Stimulated activated CD4-positive, alpha-beta T cell treated with anti-CD3 and anti-CD28 coated beads, Interleukin-1b, Interleukin-23, amount 100 ng/mL, for 24 hours (primary cell): ENCODE results near the gene TTC4.

Experiments
- DNase-seq, 4 experiments: peaks; one replicate each; pipeline ENCODE4 v3.0.0-alpha.2; 2020; ENCODE audit warnings: low read depth in 4 of 4, low spot score in 1 of 4

TTC4 gene

DNA sequence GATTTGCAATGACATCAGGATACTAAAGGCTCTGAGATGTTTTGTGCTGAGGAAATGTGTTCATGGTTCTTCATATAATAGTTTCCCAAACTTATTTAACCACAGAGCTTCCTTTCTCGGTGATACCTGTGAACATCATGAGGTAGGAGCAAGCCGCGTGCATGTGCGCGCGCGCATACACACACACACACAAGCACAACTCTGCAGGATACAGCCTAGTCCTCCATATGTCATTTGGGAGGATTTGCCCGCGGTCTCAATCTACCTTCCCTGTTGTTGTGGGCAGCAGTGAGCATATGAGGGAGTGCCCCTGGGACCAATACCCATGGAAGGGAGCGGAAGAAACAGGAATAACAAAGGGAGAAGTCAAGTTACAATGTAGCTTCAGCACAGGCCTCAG is 12.2 kb upstream of the TTC4 start:
- no peak for DNase-seq

DNA sequence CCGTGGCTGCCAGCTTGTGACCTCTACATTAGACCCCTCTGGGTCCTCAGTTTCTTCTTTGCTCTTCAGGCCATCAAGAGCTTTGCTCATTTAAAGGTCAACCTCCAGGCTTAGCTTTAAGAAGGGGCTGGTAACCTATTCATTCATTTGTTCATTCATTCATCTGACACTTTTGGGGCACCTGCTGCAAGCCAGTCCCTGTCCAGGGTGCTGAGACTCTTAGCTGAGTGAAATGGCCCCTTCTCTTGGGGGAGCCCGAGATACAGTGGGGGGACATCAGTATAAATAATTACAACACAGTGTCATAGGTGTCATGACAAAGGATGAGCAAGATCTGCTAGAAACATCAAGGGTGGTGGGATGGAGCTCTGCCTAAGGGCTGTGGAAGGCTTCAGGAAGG is 10.5 kb upstream of the TTC4 start:
- DNase-seq = no peak

DNA sequence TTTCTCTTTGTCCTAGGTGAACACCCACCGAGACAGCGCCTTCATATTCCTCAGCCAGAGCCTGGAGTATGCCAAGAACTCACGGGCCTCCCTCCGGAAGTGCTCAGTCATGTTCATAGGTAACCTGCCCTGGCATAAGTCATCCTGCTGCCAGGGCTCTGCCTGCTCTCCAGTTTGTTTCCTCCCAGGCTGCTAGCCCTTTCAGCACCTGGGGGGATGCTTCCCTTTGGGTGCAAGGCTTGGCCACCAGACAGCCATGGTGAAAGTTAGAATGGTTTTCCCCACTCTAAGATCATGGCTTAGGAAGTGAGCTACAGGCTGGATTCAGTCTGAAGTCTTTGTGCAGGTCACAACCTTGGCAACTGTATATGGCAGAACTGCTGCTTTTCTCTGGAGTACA is 9.2 kb upstream of the TTC4 start:
- DNase-seq = no peak

- no peak for DNase-seq
These were observed 7.3 kb upstream of the TTC4 start for GRCh38 chr1:54708385-54708784.

DNA sequence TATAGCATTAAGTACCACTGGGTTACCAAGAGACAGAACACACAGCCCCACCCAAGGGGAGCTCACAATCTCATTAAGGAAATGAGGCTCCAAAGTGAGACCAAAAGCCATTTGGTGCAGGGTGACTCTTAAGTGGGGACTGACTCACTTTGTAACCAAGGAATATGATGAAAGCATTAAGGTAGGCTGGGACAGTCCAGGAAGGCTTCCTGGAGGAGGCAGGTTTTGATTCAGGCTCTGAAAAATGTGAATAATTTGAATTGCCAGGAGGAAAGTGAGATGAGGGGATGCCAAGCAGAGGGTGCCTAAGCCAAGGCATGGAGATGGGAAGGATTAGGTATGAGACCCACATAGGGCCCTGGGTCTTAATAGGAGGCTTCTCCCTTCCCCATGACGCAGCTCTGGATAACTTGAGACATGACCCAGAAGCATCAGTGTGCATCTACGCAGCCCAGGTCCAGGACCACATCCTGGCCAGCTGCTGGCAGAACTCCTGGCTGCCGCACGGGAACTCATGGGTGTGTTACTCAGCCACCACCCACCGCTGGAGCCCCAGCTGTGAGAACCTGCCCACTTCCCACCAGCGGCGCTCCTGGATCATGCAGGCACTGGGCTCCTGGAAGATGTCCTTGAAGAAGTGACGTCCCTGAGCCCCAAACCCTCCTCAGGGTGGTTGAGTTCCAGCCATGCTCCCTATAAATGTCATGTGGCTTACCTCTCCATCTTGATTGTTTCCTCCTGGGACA is 5.9 kb upstream of the TTC4 start:
- DNase-seq = no peak

- DNase-seq = no peak
These were observed 5.2 kb upstream of the TTC4 start for GRCh38 chr1:54710434-54710833.

DNA sequence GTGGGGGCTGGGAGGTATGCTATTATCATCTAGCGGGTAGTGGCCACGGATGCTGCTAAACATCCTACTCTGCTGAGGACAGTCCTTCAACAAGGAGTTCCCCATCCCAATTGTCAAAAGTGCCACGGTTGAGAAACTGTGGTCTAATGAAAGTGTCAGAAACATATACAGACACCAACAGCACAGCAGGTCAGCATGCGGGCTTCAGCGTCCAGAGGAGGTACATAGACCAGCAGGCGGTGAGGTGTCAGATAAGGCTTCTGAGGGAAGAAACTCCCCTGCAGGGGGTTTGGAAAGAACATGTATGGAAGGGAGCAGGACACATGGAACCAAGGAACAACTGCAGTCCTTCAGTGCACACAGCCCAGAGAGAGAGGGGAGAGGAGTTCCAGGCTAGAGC is 4.8 kb upstream of the TTC4 start:
- DNase-seq = no peak

GRCh38 chr1:54711536-54711935 is 4.1 kb upstream of the TTC4 start:
- no peak for DNase-seq

GRCh38 chr1:54714881-54715492 is 674 bp upstream of the TTC4 start:
- DNase-seq = no peak

DNA sequence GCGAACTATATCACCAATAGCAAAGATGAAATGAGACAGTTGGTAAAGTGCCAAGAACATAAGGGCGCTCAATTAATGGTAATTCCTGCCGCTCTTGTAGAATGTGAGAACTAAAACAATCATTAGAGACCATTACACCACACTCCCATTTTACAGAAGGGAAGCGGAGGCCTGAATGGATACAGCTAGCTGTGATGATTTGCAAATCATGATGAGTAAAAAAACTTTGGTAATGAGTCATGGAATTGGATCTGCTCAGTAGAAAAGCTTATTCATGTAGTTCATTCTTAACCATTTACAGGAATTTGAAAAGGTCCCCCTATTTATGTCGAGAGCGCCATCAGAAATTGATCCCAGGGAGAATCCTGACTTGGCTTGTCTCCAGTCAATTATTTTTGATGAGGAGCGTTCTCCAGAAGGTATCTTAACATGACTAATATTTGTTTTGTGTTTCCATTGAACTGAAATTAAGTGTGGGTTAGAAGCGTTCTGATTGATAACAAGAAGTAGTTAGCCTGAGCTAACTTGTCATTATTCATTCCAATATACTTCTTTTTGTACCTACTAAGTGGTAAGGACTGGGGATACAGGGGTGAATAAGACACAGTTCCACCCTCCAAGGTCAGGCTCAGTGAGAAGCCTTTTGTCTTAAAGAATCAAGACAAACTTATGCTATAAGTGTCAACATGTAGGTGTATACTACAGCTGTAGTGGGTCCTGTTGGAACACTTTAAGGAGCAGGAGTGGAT is 812 bp downstream of the TTC4 start:
- DNase-seq = no peak

DNA sequence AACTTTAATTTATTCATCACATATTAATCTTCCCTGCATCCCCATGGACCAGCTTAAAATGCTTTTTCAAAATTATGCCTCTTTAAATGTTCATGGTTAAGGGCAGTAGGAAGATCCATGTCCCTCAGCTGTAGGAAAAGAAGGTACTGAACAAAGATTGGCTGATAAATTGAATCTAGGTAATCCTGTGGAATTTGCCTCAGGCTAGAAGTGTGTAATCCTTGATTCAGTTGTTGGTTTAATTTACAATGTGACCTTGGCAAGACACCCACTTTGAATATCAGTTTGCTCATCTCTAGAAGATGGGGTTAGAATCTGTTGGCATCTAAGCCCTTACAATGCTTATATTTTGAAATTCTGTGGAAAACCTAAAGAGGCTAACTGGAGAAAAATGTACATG is 6.1 kb downstream of the TTC4 start:
- no peak for DNase-seq

DNA sequence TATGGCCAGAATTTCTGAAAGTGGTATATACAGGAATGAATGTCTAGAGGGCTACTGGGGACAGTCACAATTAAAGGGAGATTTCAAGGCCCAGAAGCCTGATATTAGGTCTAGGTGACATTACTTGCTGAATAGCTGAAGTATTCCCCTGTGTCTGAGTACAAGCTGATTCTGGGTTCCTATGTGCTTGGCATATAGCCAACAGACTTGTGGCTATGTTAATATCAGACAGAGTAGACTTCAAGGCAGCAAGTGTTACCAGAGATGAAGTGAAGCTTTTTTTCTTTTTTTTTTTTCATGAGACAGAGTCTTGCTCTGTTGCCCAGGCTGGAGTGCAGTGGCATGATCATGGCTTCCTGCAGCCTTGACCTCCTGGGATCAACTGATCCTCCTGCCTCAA is 8.3 kb downstream of the TTC4 start:
- no peak for DNase-seq

GRCh38 chr1:54724771-54725170 is 9.1 kb downstream of the TTC4 start:
- DNase-seq = no peak

- DNase-seq = no peak
These were observed 12.4 kb downstream of the TTC4 start for GRCh38 chr1:54728027-54728426.

GRCh38 chr1:54736685-54737084 is 21.0 kb downstream of the TTC4 start:
- DNase-seq = no peak

DNA sequence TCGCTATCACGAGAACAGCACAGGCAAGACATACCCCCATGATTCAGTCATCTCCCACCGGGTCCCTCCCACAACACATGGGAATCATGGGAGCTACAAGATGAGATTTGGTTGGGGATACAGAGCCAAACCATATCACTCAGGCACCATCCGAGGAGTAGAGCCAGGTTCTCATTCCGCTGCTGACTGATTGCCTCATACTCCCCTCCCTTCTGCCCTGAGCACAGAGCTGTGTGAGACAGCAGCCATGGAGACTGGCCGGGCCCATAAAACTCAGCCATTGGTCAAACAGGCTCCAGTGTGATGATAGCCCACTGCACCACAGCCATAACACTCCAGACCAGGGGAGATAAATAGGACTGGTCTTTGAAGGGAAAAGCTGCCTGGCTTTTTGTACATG is 22.6 kb downstream of the TTC4 start:
- no peak for DNase-seq

GRCh38 chr1:54741531-54741930 is 25.9 kb downstream of the TTC4 start:
- DNase-seq = no peak

DNA sequence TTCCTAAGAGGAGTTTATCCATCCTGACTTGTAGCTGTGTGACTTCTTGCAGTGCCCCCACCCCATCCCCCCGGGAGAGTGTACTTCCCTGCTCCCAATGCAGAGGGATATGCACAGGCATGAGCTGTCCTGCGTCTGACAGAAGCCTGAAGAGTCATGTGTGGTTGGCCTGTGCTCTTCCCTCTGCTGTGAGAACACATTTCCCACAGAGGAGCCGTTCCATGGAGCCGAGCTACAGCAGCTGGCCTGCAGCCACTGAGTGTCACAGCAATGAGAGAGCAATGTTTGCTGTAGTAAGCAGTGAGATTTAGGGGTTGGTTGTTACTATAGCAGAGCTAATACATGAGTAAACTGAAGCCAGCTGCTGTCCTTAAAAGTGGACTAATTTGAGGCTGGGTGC is 26.6 kb downstream of the TTC4 start:
- DNase-seq = no peak

GRCh38 chr1:54743416-54744226 is 28.0 kb downstream of the TTC4 start:
- DNase-seq = no peak

DNA sequence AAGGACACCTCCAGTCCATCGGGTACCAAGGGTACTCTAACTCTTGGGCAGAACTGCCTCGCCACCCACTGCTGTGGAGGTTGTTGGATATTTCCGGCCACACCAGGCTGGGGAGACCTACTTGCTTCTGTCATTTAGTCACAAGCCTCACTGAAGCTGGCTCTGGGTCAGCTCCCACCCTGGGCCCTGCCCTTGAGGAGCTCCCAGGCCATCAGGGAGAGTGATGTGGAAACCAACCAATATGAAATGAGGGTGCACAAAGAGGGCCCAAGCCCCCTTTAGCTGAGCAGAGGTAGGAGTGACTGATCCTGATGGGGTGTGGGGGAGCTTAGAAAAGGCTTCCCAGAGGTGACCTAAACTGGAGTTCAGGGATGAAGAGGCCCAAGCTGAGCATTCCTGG is 29.0 kb downstream of the TTC4 start:
- no peak for DNase-seq

GRCh38 chr1:54745274-54745673 is 29.6 kb downstream of the TTC4 start:
- no peak for DNase-seq

DNA sequence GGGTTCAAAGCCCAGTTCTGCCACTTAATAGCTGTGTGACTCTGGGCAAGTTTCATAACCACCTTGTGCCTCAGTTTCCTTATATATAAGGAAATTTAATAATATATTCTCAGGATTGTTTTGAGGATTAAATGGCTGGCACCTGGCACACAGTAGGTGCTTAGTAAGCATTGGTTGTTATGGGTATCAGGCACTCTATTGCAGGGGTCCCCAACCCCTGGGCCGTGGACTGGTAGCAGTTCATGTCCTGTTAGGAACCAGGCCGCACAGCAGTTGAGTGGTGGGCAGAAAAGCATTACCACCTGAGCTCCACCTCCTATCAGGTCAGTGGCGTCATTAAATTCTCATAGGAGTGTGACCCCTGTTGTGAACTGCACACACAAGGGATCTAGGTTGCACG is 30.2 kb downstream of the TTC4 start:
- no peak for DNase-seq
